Stimulated activated naive CD4-positive, alpha-beta T cell treated with Interleukin-2 at 50 U/mL for 16 hours (primary cell): ENCODE results near the gene FHOD3.
"Not testable (repeated sequence)": the region's sequence is repeated elsewhere in the genome, so short reads cannot be mapped to it uniquely, and the experiment has no call there.

Source experiments
- DNase-seq: peaks from one replicate; lab custom pipeline; 2025; lab: John Stamatoyannopoulos, UW

Gene FHOD3

DNA sequence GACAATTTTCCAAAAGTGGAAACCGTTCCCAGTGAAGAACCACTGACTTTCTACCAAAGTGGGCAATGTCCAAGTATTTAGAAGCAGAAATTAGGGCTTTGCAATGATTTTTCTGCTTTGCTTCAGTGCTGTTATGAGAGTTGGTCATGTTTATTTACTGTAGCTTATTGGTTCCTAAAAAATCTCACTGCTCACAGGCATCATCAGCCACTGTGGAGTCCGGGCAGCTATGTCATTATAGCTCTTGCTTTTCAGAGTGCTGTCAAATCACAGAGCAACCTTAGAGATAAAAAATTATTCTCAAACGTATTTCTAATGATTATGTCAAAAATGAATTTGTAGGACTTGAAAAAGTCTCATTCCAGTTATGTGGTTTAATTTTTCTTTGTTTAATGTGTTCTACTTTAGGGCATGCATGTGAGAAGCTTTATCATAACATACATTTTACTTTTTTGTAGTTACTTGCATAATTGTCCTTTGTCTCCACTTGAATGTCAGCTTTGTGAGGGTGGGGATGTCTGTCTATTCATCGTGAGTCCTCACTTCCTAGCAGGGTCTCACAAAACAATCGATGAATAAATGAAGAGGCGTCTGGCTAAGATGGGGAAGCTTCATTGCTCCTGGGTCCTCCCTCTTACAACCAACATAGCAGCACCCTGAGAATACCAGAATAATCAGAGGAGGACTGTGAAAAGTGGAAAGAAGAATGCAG is 413.7 kb downstream of the FHOD3 start:
- no peak for DNase-seq

DNA sequence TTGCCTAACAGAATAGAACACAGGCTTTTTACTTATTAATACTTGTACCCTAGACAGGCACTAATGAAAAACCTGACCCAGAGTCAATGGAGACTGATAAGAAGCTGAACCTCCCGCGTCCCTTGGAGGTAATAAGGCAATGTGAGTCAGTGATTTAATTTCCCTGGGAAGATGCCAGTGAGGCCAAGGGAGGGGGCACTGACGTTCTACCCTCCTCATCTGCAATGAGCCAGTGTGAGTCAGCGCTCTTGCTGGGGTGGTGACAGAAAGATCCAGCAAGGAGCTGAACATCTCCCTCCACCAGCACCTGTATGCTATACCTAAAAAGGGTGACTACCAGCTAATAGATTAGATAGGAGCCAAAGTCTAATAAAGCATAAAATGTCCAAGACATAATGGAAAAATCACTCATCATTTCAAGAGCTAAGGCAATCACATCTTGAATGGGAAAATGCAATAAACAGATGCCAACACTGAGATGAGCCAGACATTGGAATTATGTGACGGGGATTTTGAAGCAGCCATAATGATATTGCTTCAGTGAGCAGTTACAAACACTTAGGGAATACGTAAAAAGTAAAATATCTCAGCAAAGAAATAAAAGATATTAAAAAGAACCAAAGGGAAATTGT is 414.4 kb downstream of the FHOD3 start:
- no peak for DNase-seq

DNA sequence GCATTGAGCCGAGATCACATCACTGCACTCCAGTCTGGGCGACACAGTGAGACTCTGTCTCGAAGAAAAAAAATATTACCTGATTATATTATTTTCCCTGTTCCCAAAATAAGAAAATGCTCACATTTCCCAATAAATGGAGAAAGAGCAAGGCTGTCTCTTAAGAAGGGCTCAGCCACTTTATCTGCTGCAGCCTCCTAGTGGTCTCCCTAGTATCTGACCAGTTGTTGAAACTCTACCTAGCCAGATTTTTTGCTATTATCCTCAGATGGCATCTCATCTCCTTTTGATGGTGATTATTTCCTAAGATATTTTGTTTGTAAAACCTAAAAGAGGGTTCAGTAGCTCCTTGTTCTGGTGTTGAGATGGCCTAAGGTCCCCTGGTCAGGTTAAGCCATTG is 417.0 kb downstream of the FHOD3 start:
- no peak for DNase-seq

DNA sequence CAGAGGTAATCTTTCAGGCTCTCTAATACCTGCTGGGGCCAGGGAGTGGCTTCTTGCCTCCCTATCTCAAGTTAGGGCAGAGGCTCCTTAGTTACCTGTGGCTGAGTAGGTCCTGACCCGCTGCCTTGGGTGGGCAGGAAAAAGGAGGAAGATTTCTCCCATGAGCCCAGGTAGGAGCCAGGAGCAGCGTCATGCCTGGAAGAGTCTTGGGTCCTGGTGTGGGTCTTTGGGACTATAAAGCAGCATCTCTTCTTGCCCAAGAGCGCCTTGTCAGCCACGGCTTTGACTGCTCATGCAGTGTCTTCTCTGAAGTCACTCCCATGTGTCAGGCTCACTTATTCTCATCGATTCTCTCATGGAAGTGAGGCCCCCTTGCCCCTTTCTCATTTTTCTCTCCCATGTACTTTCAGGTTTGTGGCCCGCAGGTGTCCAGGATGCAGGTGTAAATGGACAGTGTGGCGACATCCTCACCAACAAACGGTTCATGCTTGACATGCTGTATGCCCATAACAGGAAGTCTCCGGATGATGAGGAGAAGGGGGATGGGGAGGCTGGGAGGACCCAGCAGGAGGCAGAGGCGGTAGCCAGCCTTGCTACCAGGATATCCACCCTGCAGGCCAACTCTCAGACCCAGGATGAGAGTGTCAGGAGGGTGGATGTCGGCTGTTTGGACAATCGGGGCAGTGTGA is 420.1 kb downstream of the FHOD3 start:
- DNase-seq: no peak

DNA sequence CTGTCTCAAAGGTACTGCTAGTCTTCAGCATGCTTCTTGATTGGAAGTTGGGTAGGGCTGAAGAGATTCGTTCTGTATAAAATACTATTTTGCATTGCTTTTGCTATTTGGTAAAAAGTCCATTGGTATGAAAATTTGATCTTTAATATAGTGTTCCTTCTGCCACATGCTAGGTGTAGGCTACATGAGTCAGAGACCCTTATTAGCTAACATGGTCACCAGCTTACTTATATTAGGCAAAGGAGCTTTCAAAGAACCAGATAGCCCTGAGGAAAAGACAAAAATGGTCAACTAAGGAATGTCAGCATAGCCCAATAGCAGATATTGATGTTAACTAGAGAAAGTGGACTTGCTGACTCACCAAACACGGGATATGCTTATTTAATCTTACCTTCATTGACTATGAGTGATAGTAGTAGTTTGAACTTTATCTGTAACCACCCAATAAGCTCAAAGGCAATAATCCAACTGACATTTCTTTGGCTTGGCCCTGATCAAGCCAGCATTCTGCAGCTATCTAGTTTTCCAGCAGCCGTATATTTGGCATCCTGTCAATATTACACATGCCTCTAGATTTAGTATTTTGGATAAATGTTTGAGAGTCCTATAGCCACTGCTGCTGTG is 421.3 kb downstream of the FHOD3 start:
- DNase-seq: no peak

DNA sequence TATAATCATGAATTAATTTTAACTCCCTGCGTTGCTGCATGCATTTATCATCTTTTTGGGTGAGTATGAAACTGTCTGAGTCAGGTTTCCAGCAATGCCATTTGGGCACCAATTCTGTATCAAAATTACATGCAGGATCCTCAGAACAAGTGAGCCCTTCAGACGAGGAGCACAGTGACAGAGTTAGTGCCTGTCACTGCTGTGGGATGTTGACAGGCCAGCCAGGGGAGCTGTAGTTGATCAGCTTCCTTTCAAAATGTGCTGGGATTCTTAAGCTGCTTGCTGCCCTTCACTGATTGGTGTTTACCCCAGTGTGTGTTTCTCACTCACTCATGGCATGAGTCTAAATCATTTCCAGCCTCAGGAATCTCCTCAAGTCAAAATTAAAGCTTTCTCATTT is 422.1 kb downstream of the FHOD3 start:
- no peak for DNase-seq

DNA sequence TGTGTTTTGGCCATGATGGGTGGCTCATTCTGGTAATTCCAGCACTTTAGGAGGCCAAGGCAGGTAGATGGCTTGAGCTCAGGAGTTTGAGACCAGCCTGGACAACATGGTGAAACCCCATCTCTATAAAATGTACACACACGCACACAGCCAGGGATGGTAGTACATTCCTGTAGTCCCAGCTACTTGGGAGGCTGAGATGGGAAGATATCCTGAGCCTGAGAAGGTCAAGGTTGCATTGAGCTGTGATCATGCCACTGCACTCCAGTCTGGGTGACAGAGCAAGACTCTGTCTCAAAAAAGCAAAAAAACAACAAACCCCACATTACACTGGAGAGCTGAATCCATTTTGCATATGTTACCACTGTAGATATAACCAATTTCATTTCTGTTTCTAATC is 423.8 kb downstream of the FHOD3 start:
- DNase-seq: not testable (repeated sequence)

DNA sequence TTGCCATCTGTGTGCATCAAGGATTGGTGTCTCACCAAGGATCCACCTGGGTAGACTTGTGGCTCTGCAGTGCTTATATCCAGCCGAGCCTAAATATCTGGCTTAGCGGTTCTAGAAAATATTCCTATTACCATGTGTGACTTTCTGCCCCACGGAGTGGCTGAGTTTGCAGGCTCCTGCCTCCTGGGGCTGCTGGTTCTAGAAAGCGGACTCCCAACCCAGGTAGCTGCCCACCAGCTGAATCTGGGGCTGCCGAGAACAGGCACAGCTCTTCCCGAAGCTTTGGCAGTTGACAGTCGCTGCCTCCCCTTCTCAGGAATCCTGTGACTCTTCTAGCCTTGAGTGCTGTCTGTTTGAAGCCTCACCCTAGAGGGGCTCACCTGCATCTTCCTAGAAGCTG is 426.7 kb downstream of the FHOD3 start:
- DNase-seq: no peak

DNA sequence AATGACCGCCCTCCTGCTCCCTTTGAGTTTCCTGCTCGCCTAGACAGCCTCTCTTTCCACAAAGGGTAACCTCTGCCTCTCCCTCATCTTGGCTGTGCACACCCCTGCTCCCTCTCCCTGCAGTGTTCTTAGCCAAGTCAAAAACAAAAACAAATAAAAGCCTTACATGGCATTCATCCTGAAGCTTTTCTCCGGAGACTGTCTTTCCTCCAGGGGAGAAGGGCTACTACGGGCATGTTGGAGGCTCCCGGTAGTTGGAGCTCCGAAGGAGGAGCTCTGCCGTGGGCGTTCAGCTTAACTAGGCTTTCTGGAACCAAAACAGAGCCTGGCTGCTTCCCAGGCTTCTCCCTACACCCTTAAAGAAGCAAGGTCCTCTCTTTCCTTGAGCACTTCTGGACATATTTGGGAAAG is 427.1 kb downstream of the FHOD3 start:
- DNase-seq: no peak

DNA sequence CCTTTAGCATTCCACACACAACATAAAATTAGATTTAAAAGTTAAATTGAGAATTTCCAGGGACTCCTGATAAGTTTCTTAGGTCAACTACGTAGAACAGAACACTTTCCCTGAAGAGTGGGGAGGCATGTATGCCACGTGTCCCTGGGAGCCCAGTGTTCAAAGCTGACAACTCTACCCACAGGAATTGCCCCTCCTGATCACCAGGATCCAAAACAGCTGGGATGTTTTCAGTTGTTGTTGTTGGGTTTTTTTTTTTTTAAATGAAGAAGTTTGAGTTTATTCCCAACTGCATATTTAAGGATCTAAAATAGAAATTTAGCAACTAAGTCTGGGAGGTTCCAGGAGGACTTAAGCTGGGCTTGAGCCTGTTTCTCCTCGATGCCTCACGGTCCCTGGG is 430.8 kb downstream of the FHOD3 start:
- no peak for DNase-seq

DNA sequence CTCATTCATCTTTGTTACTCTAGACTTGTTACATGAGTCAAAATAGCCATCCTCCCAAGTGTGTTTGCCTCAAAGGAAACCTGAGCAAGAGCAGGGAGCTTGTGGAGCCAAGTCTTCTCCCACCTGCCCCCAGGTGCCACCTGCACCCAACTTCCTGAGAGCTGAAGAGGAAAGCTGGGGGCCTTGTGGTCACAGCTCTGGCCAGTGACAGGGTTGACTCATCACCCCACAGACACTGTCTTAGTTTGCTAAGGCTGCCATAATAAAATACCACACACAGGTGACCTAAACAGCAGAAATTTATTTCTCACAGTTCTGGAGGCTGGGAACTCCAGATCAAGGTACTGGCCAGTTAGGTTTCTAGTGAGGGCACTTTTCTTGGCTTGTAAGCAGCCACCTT is 431.7 kb downstream of the FHOD3 start:
- DNase-seq: no peak

DNA sequence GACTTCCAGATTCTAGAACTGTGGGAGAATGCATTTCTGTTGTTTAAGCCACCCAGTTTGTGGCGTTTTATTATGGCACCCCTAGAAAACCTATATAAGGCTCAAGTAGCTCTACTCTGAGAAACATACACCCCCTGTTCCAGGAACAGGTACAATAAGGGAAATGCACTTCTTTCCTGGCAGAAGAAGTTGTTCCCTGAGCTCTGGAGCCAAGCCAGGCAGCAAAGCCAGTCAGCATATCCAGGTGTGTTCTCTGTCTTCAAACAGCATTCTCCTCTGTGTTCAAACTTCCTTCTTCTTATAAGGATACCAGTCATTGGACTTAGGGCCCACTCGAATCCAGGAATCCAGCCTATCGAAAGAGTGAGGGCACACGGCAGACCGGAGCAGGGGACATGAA is 434.8 kb downstream of the FHOD3 start:
- no peak for DNase-seq

DNA sequence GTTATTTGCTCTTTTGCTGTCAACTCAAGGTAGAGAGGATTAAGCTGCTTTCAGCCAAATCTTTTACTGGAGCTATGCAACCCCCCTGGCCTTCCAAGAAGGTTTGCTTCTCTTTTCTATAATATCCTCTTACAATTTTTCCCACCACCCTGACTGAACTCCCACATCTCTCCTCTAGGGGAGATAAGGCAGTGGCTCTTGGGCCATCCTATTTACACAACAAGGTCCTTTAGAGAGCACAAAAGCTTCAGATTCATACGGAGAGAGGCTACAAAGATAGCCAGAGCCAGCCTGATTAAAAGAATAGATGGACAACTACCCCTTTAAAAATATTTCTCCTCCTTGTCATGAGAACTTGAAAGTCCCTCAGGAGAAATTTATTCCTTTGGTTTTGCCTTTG is 435.6 kb downstream of the FHOD3 start:
- no peak for DNase-seq

DNA sequence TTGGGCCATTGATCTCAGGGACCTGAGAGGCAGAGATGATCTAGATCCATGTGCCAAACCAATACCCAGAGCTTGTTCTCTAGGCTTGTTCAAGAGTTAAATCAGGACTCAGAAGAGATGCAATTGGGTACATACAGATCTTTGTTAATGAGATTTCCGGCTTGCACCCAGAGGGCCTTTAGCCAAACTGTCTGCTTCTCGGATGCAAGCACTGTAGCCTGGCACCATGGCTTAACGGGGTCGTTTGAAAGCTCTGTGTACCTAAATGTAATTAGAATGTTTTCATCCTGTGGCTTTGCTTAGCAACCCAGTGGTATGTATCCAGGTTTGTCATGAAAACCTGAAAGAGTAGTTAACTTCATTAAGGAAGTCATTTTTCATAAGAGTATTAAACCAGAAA is 437.1 kb downstream of the FHOD3 start:
- DNase-seq: no peak

DNA sequence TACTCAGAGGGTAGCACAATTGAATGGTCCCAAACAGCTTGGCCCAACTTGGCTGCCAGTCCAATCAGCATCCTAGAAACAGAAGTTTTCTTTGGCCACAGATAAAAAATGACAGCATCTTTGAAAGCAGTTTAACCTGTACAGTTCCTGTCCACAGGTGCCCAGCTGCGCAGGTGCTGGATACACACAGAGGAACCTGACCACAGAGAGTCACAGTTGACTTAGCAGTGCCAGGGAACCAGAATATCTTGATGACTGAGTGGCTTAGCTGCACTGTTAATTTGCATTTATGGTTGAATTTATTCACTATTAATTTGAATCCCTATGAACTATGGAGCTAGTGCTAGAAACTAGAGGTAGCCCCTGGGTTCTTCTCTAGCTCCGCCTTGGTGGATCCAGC is 437.6 kb downstream of the FHOD3 start:
- no peak for DNase-seq

DNA sequence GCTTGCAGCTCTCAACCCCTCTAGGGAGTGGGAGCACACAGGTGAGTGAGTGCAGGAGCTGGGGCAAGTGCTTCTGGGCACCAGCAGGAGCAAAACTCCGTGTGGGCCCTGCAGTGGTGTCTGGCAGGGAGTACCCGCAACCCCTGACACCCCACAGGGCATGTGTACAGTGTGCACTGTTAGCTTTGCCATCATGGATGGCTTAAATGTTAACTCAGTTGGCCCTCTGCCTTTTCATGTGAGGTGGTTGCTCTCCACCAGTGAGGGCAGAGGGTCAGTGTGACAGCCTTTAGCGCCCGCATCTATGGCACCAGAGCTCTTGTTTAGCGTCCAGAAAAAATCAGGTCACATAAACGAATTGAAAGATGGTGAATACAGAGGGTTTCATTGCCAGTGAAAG is 438.6 kb downstream of the FHOD3 start:
- DNase-seq: no peak

DNA sequence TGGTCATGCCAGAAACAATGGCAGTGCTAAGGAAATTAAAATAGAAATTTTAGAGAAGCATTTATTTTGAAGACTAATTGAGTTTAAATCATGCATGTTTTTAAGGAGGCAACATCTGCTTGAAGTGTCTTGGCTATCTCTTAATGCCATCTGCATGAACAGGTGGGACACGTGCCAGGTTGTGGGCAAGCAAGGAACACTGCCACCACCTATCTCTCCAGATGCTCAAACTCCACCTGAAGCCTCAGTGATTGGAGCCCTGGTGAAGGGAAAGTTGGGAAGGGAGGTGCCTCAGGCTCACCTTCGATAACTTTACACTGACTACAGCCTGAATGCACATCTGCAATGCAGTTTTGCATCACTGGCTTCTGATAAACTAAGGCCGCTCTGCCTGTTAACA is 439.8 kb downstream of the FHOD3 start:
- DNase-seq: no peak

DNA sequence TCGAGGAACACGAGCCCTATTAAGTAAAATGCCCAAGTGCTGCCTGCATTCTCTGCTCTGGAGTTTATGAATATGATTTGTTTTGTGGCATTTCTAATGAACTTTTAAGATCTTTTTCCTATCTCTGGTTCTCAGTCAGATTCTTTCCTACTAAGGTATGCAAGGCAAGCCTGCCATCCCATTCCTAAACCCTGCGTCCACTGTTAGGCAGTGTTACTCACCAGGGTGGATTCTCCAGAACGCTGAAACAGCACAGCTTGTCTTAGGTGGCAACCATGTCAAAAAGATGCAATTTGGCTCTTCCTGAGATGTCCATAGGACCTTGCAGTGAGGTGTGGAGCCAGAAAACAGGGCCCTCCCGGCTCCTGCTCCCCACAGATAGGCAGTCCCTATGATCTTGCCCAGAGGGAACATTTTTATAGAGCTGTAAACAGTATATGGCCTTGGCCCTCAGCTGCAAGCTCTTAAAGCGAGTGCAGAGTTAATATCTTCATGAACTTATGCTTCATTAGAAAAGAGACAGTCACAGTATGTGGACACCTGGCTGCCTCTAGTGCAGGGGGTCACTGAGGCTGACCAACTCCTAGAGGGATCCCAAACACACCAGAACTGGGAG is 446.9 kb downstream of the FHOD3 start:
- DNase-seq: no peak

DNA sequence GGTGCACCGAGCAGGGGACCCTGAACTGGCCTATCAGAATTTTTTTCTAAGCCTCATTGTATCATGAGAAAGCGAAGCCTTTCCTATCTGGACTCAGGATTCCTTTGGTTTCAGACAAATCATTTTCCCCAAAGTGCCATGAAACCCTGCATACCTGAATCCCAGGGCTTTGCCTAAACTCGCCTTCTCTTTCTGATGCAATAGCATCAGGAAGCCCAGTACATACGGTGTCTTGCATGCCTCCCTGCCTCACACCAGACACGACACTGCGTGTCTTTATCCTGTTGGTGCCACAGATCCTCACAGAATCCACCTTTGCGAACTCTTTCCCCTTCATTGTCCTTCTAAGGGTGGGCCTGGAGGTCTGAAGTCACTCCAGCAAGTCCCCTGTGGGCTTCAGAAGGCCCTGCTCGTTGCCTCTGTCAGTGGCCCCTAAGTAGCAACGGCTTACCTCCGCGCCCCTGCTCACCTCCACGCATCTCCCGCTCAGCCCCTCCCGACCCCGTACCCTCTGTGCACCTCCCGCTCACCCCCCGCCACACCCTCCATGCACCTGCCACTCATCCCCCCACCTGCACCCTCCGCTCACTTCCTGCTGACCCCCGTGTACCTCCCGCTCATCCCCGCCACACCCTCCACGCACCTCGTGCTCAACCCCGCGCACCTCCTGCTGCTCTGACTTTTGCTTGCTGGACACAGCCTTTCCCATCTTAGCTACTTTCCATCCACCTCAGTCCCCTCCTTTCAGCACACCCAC is 447.9 kb downstream of the FHOD3 start:
- DNase-seq: no peak

DNA sequence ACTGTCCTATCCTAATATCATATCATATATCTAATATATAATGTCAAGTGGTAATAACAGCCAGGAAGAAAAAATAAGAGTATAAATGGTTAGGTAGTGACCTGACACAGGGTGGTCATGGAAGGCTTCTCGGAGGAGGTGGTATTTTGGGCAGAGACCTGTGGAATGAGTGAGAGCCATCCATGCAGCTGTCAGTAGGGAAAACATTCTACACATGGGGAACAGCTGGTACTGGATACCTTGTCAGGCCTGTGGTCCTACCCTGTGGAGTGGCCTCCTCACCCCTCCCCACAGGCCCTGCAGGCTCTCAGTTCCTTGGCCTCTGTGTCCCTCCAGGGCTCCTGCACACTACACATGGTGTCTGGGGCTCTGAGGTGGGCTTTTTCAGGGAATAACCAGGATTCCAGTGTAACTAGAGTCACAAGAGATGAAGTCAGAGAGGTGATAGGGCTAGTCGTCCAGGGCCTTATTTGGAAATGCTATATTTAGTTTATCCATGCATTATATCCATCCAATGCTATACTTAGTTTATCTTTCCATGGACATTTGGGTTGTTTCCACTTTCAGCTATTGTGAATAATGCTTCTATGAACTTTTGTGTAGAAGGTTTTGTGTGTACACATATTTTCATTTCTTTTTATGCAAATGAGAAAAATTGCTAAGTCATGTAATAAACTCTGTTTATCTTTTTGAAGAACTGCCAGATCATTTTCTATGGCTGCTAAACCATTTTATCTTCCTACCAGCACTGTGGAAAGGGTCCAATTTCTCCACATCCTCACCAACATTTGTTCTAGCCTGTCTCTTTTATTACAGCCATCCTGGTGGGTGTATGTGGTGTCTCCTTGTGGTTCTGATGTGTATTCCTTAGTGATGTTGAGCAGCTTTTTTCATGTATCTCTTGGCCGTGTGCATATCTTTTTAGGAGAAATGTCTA is 455.7 kb downstream of the FHOD3 start:
- no peak for DNase-seq

DNA sequence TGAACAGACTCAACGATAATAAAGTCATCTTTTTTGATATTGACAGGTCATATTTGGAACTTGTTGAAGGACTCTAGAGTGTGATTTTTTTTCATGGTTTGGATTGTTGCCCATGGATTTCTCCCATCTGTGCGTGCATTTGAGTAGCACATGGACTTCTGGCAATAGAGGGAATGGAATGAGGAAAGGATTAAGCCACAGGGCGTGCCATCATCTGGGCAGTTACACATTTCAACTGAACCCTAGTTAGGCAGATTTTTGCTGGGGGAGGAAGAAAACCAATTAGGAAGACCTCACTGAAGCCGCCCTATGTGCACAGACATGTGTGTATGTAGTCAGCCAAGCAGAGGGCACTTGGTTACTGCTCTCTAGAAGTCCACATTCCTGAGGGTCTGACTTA is 458.7 kb downstream of the FHOD3 start:
- DNase-seq: no peak
